Endothelial cell of umbilical vein (primary cell): ENCODE measurements around the gene POLR3GL. TPM values are rescaled to one million over a fixed set of nuclear protein-coding genes. Genes with fewer than 3 reads are reported as not detected.

Source experiments
- BruUV-seq: library from RNA; stranded (reverse); fragments of 400-500 nt; replicated peaks from 2 replicates; lab custom pipeline; 2021; lab: Mats Ljungman, UMichigan
- CTCF ChIA-PET: fragments of 300-600, 350-600 bp; sonication (Branson Sonifier 250); formaldehyde crosslinking; loops from one replicate; lab custom pipeline; 2021; ENCODE audit warnings: antibody characterized with exemption, inconsistent platforms; lab: Charles Lee
- POLR2A ChIA-PET: fragments of 300-600, 350-600 bp; sonication (Branson Sonifier 250); formaldehyde crosslinking; loops from one replicate; lab custom pipeline; 2021; ENCODE audit warnings: antibody characterized with exemption, inconsistent platforms; lab: Charles Lee
- DNase-seq: peaks from one replicate; pipeline ENCODE4 v3.0.0-alpha.2; 2011; ENCODE audit warnings: low read depth, low spot score
- FAIRE-seq: peaks from 2 replicates; lab custom pipeline; 2011; peaks lifted over from hg19 to GRCh38; lab: Jason Lieb, UNC
- H2AFZ ChIP-seq: 2 replicates; pipeline ENCODE4 v1.6.0; 2012; ENCODE audit warnings: low read depth, low read length, control low read depth, inconsistent platforms
- H3K27ac ChIP-seq: 2 replicates; pipeline ENCODE4 v1.5.1; 2011; ENCODE audit warnings: low read depth, mild to moderate bottlenecking, control low read depth, low read length, moderate library complexity; ENCODE audit not compliant: insufficient read depth
- H3K27me3 ChIP-seq, 2 experiments: 2 replicates each; pipeline versions ENCODE4 v1.6.0 to v1.6.1; 2011; ENCODE audit warnings: low read length in 2 of 2, mixed read lengths in 1 of 2; ENCODE audit not compliant: control insufficient read depth in 2 of 2, insufficient read depth in 2 of 2
- H3K36me3 ChIP-seq, 2 experiments: 2 replicates in 1 of 2; 3 replicates in 1 of 2; pipeline ENCODE4 v1.5.1; 2011; ENCODE audit warnings: low read length in 2 of 2, mild to moderate bottlenecking in 1 of 2, moderate library complexity in 1 of 2; ENCODE audit not compliant: control insufficient read depth in 2 of 2, insufficient read depth in 2 of 2; ENCODE audit errors: extremely low read depth in 1 of 2
- H3K4me1 ChIP-seq: 3 replicates; pipeline ENCODE4 v1.5.1; 2011; ENCODE audit warnings: mild to moderate bottlenecking, low read length; ENCODE audit not compliant: control insufficient read depth, insufficient read depth; ENCODE audit errors: extremely low read depth
- H3K4me2 ChIP-seq: 2 replicates; pipeline ENCODE4 v1.6.1; 2011; ENCODE audit warnings: low read length, control low read depth, mixed read lengths; ENCODE audit not compliant: insufficient read depth
- H3K4me3 ChIP-seq, 3 experiments: fragments of 200-600 bp in 1 of 3; sonication (generic), shearing (Covaris generic) in 1 of 3; replicated peaks in 1 of 3; 2 replicates each; pipeline ENCODE4 v1.5.1; 2011 to 2016; ENCODE audit warnings: control low read depth in 3 of 3, low read length in 3 of 3, mild to moderate bottlenecking in 2 of 3, inconsistent platforms in 1 of 3, low read depth in 1 of 3, moderate library complexity in 1 of 3; ENCODE audit not compliant: insufficient read depth in 1 of 3
- H3K79me2 ChIP-seq: 2 replicates; pipeline ENCODE4 v1.6.0; 2012; ENCODE audit warnings: low read length, inconsistent platforms; ENCODE audit not compliant: control insufficient read depth, insufficient read depth
- H3K9ac ChIP-seq: replicated peaks from 2 replicates; pipeline ENCODE3; 2011; ENCODE audit warnings: low read length, control low read depth; ENCODE audit not compliant: insufficient read depth; ENCODE audit errors: extremely low read depth
- H3K9me1 ChIP-seq: replicated peaks from 3 replicates; pipeline ENCODE4 v1.6.0; 2011; ENCODE audit warnings: mild to moderate bottlenecking, low read length; ENCODE audit not compliant: control insufficient read depth, insufficient read depth; ENCODE audit errors: extremely low read depth
- H3K9me3 ChIP-seq: replicated peaks from 2 replicates; pipeline ENCODE4 v1.5.1; 2012; ENCODE audit warnings: low read length, inconsistent platforms; ENCODE audit not compliant: control insufficient read depth, insufficient read depth
- H4K20me1 ChIP-seq: replicated peaks from 2 replicates; pipeline ENCODE3; 2011; ENCODE audit warnings: mild to moderate bottlenecking, low read length; ENCODE audit not compliant: control insufficient read depth, insufficient read depth; ENCODE audit errors: extremely low read depth
- CTCF ChIP-seq, 2 donors: IDR thresholded peaks; 1 replicate in 1 of 2; 2 replicates in 1 of 2; pipeline ENCODE4 v1.5.1; 2011; ENCODE audit warnings: low read length in 2 of 2, mild to moderate bottlenecking in 2 of 2, moderate library complexity in 2 of 2, control low read depth in 1 of 2, inconsistent platforms in 1 of 2, low read depth in 1 of 2; ENCODE audit not compliant: insufficient read depth in 1 of 2; ENCODE audit errors: extremely low read depth in 1 of 2
- EZH2 ChIP-seq: IDR thresholded peaks from 2 replicates; pipeline ENCODE4 v1.6.1; 2012; ENCODE audit warnings: borderline replicate concordance, low read depth, mild to moderate bottlenecking, moderate library complexity, low read length, inconsistent platforms; ENCODE audit not compliant: severe bottlenecking
- FOS ChIP-seq: IDR thresholded peaks from 2 replicates; pipeline ENCODE4 v1.6.1; 2011; ENCODE audit warnings: mild to moderate bottlenecking, low read length, moderate library complexity, borderline replicate concordance; ENCODE audit not compliant: insufficient read depth
- GATA2 ChIP-seq: IDR thresholded peaks from 2 replicates; pipeline ENCODE4 v1.7.0; 2011; ENCODE audit warnings: low read depth, mild to moderate bottlenecking, moderate library complexity, mixed read lengths, low read length; ENCODE audit not compliant: insufficient read length, insufficient read depth
- JUN ChIP-seq: IDR thresholded peaks from 2 replicates; pipeline ENCODE4 v1.6.1; 2011; ENCODE audit warnings: borderline replicate concordance, low read depth; ENCODE audit not compliant: insufficient read length, insufficient read depth
- MYC ChIP-seq: IDR thresholded peaks from one replicate; pipeline ENCODE4 v1.6.1; 2011; ENCODE audit warnings: mild to moderate bottlenecking, low read depth, low read length
- POLR2A ChIP-seq: IDR thresholded peaks from 2 replicates; pipeline ENCODE4 v1.6.1; 2012; ENCODE audit warnings: low read depth, mild to moderate bottlenecking, control low read depth, low read length
- POLR2AphosphoS5 ChIP-seq: IDR thresholded peaks from 2 replicates; pipeline ENCODE4 v1.6.1; 2012; ENCODE audit warnings: low read depth, mild to moderate bottlenecking, control low read depth, low read length, moderate library complexity; ENCODE audit not compliant: insufficient read depth
- dilution Hi-C: fragments of 300-500 bp; cut with MboI; formaldehyde crosslinking; loops from one replicate; pipeline ENCODE4 v1.15.0; 2019; ENCODE audit warnings: low sequenced_read_pairs; ENCODE audit not compliant: extremely low pct_ligation_motif_present
- intact Hi-C: fragments of 100-400 bp; cut with micrococcal nuclease; formaldehyde crosslinking; loops from one replicate; pipeline ENCODE4 v1.10.0; 2022
- polyA plus RNA-seq, 4 experiments: library from polyadenylated mRNA; depleted of rRNA in 3 of 4; stranded (reverse) in 3 of 4; unstranded in 1 of 4; fragments of >200 nt; gene quantifications; 2 replicates each; pipeline versions ENCODE4 v1.2.1 to v1.2.3, GENCODE V29; 2011 to 2012; ENCODE audit warnings: missing spikeins in 1 of 4
- total RNA-seq: library from RNA; stranded (reverse); gene quantifications from 2 replicates; pipeline ENCODE4 v1.2.3, GENCODE V29; 2021
- TF ChIP-seq, protein P1 (sequence below): IDR thresholded peaks from 2 replicates; pipeline ENCODE4 v1.6.1; 2011; ENCODE audit not compliant: insufficient read depth, insufficient read length

POLR3GL gene
- total and polyA plus RNA-seq, 2 donors (not counting 3 experiments of a cell fraction or from before 2014, with no cell fraction given), result 12.4 to 15.3 TPM

GRCh38 chr1:145936247-145936646 is 28.2 kb upstream of the POLR3GL start:
- Histone ChIP-seq H3K4me2 (no peak overlapping the region), H3K27ac (no peak overlapping the region), H3K27me3 (no peaks in the 10 kb centered on the region), H4K20me1 (no peaks in the 10 kb centered on the region), H2AFZ (no peak overlapping the region), H3K9me3 (no peaks in the 10 kb centered on the region), H3K79me2 (no peaks in the 10 kb centered on the region), H3K4me1 (no peaks in the 10 kb centered on the region), H3K36me3 (peaks cover 10 to 14% of the 10 kb centered on the region in 2 experiments), H3K4me3 (no peak overlapping the region), H3K9ac (no peak overlapping the region), H3K9me1 (no peaks in the 10 kb centered on the region)
- CTCF ChIA-PET, result interaction anchor here (1.2 kb wide), 1 partner anchor 27 kb away, joined by 3 read pairs; the partner anchor contains the start of gene ITGA10
- intact Hi-C loops (no loop called here), dilution Hi-C loops (no loop called here)
- FAIRE-seq (no peak), DNase-seq (no peak)
- POLR2A ChIA-PET, result interaction anchor here (1.0 to 1.8 kb wide), 2 partner anchors 9 to 19 kb away, joined by 3 to 5 read pairs; partner anchors contain the start of gene RBM8A
- BruUV-seq, result no TSS peak
- TF ChIP-seq, protein P1, sequence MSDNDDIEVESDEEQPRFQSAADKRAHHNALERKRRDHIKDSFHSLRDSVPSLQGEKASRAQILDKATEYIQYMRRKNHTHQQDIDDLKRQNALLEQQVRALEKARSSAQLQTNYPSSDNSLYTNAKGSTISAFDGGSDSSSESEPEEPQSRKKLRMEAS, result no peak
- no peak for TF ChIP-seq GATA2
- no peak for TF ChIP-seq EZH2
- TF ChIP-seq MYC, result no peak
- TF ChIP-seq POLR2AphosphoS5, result no peak
- TF ChIP-seq FOS, result no peak
- TF ChIP-seq CTCF (IDR thresholded peaks at IDR 0.05; ENCODE audit: extremely low read depth in 1 of 2, insufficient read depth in 1 of 2, low read depth in 1 of 2, low read length in 2 of 2), result no peak
- no peak for TF ChIP-seq JUN
- no peak for TF ChIP-seq POLR2A
